H9 (cell line): ENCODE data around the gene QSOX2. TPM values are rescaled to one million over a fixed set of nuclear protein-coding genes. Genes with fewer than 3 reads are reported as not detected.

ENCODE experiments used
- DNase-seq: peaks from one replicate; pipeline ENCODE4 v3.0.0-alpha.2; 2017
- H2AFZ ChIP-seq: one replicate; pipeline ENCODE4 v1.6.1; 2013; ENCODE audit warnings: mild to moderate bottlenecking, low read length, control low read depth, moderate library complexity
- H2AK5ac ChIP-seq: 2 replicates; pipeline ENCODE4 v1.6.1; 2013; ENCODE audit warnings: low read length, control low read depth, mixed read lengths; ENCODE audit not compliant: insufficient read length
- H2BK120ac ChIP-seq: one replicate; pipeline ENCODE4 v1.6.1; 2013; ENCODE audit warnings: low read depth, mild to moderate bottlenecking, low read length, control low read depth, inconsistent platforms; ENCODE audit not compliant: poor library complexity, severe bottlenecking
- H2BK12ac ChIP-seq: 2 replicates; pipeline ENCODE4 v1.6.1; 2013; ENCODE audit warnings: low read length, control low read depth, mixed read lengths, low read depth; ENCODE audit not compliant: insufficient read length
- H2BK15ac ChIP-seq: 2 replicates; pipeline ENCODE4 v1.6.1; 2013; ENCODE audit warnings: low read depth, low read length, control low read depth
- H2BK20ac ChIP-seq: one replicate; pipeline ENCODE4 v1.6.1; 2013; ENCODE audit warnings: low read depth, mild to moderate bottlenecking, low read length, control low read depth, inconsistent platforms; ENCODE audit not compliant: poor library complexity, severe bottlenecking
- H2BK5ac ChIP-seq: 2 replicates; pipeline ENCODE4 v1.6.1; 2013; ENCODE audit warnings: low read length, control low read depth, mixed read lengths; ENCODE audit not compliant: insufficient read length
- H3K14ac ChIP-seq: 2 replicates; pipeline ENCODE4 v1.6.1; 2013; ENCODE audit warnings: low read length, control low read depth; ENCODE audit not compliant: insufficient read depth
- H3K18ac ChIP-seq: 2 replicates; pipeline ENCODE4 v1.6.1; 2013; ENCODE audit warnings: low read depth, mild to moderate bottlenecking, mixed read lengths, low read length, control low read depth; ENCODE audit not compliant: insufficient read length
- H3K23ac ChIP-seq: 2 replicates; pipeline ENCODE4 v1.6.1; 2013; ENCODE audit warnings: low read length, control low read depth, mixed read lengths, low read depth; ENCODE audit not compliant: insufficient read length
- H3K23me2 ChIP-seq: 2 replicates; pipeline ENCODE4 v1.6.1; 2013; ENCODE audit warnings: low read depth, mild to moderate bottlenecking, mixed read lengths, low read length, control low read depth; ENCODE audit not compliant: insufficient read length, poor library complexity, severe bottlenecking
- H3K27ac ChIP-seq: 2 replicates; pipeline ENCODE4 v1.5.1; 2013; ENCODE audit warnings: low read length, control low read depth, mixed read lengths, low read depth; ENCODE audit not compliant: insufficient read length
- H3K27me3 ChIP-seq: 2 replicates; pipeline ENCODE4 v1.6.1; 2013; ENCODE audit warnings: low read length, control low read depth, inconsistent platforms; ENCODE audit not compliant: insufficient read depth
- H3K4ac ChIP-seq: 2 replicates; pipeline ENCODE4 v1.6.1; 2013; ENCODE audit warnings: low read depth, mild to moderate bottlenecking, control low read depth, inconsistent platforms, low read length, moderate library complexity
- H3K4me1 ChIP-seq: 2 replicates; pipeline ENCODE4 v1.6.1; 2013; ENCODE audit warnings: low read length, control low read depth, inconsistent platforms; ENCODE audit not compliant: insufficient read depth
- H3K4me2 ChIP-seq: 2 replicates; pipeline ENCODE4 v1.6.1; 2013; ENCODE audit warnings: low read length, control low read depth, mixed read lengths; ENCODE audit not compliant: insufficient read length, insufficient read depth
- H3K56ac ChIP-seq: 2 replicates; pipeline ENCODE4 v1.6.1; 2013; ENCODE audit warnings: low read depth, mild to moderate bottlenecking, mixed read lengths, low read length, control low read depth; ENCODE audit not compliant: insufficient read length
- H3K79me1 ChIP-seq: 2 replicates; pipeline ENCODE4 v1.6.1; 2013; ENCODE audit warnings: low read depth, mild to moderate bottlenecking, moderate library complexity, low read length, control low read depth, inconsistent platforms; ENCODE audit not compliant: insufficient read depth, poor library complexity, severe bottlenecking
- H3K79me2 ChIP-seq: 2 replicates; pipeline ENCODE4 v1.6.1; 2013; ENCODE audit warnings: low read length, control low read depth, inconsistent platforms; ENCODE audit not compliant: insufficient read depth
- H3K9ac ChIP-seq: 2 replicates; pipeline ENCODE4 v1.6.1; 2013; ENCODE audit warnings: low read length, control low read depth, mixed read lengths; ENCODE audit not compliant: insufficient read length; ENCODE audit errors: extremely low read depth
- H3K9me3 ChIP-seq: one replicate; pipeline ENCODE4 v1.6.1; 2013; ENCODE audit warnings: low read depth, low read length, inconsistent platforms; ENCODE audit not compliant: control insufficient read depth
- H3T11ph ChIP-seq: one replicate; pipeline ENCODE4 v1.6.1; 2013; ENCODE audit warnings: mild to moderate bottlenecking, low read length, control low read depth, inconsistent platforms
- H4K20me1 ChIP-seq: one replicate; pipeline ENCODE4 v1.6.1; 2013; ENCODE audit not compliant: control insufficient read depth, insufficient read length, insufficient read depth
- H4K5ac ChIP-seq: 2 replicates; pipeline ENCODE4 v1.6.1; 2013; ENCODE audit warnings: low read depth, mild to moderate bottlenecking, mixed read lengths, low read length, control low read depth; ENCODE audit not compliant: insufficient read length
- H4K8ac ChIP-seq: replicated peaks from 2 replicates; pipeline ENCODE4 v1.6.1; 2013; ENCODE audit warnings: low read length, control low read depth, mixed read lengths, low read depth; ENCODE audit not compliant: insufficient read length
- H4K91ac ChIP-seq: 2 replicates; pipeline ENCODE4 v1.6.1; 2013; ENCODE audit warnings: low read depth, mild to moderate bottlenecking, moderate library complexity, mixed read lengths, low read length, control low read depth; ENCODE audit not compliant: insufficient read length
- H3K27ac Mint-ChIP-seq, 3 experiments: 2 replicates in 2 of 3; 3 replicates in 1 of 3; pipeline ENCODE4 v1.8.0; 2020 to 2021; ENCODE audit warnings: mixed read lengths in 3 of 3, mild to moderate bottlenecking in 1 of 3, moderate library complexity in 1 of 3
- H3K27me3 Mint-ChIP-seq: 2 replicates; pipeline ENCODE4 v1.8.0; 2021; ENCODE audit warnings: low read depth, mild to moderate bottlenecking, moderate library complexity, mixed read lengths
- H3K36me3 Mint-ChIP-seq, 3 experiments: 2 replicates in 2 of 3; 3 replicates in 1 of 3; pipeline ENCODE4 v1.8.0; 2020 to 2021; ENCODE audit warnings: low read depth in 3 of 3, mixed read lengths in 3 of 3; ENCODE audit not compliant: insufficient read depth in 1 of 3
- H3K4me1 Mint-ChIP-seq, 2 experiments: 2 replicates each; pipeline ENCODE4 v1.8.0; 2020; ENCODE audit warnings: mixed read lengths in 2 of 2
- H3K4me3 Mint-ChIP-seq, 2 experiments: 2 replicates in 1 of 2; 3 replicates in 1 of 2; pipeline ENCODE4 v1.8.0; 2020 to 2021; ENCODE audit warnings: mild to moderate bottlenecking in 2 of 2, mixed read lengths in 2 of 2, moderate library complexity in 1 of 2
- H3K9me3 Mint-ChIP-seq, 2 experiments: 2 replicates in 1 of 2; 3 replicates in 1 of 2; pipeline ENCODE4 v1.8.0; 2020; ENCODE audit warnings: mild to moderate bottlenecking in 2 of 2, mixed read lengths in 2 of 2, moderate library complexity in 1 of 2
- WGBS: extraction: QIAGEN DNeasy Blood & Tissue Kit; methylation state at CpG from one replicate; pipeline ENCODE4 v1.1.7; 2013; ENCODE audit warnings: missing lambda C conversion rate, low lambda C conversion rate, mixed read lengths; ENCODE audit not compliant: insufficient read length; ENCODE audit errors: extremely low coverage; 5-methylcytosine and 5-hydroxymethylcytosine counted together
- total RNA-seq: library from RNA; stranded (reverse); gene quantifications from 2 replicates; pipeline ENCODE4 v1.2.1, GENCODE V29; 2021
- TF ChIP-seq, protein P1 (sequence below): fragments of 200-600 bp; sonication (generic); conservative IDR thresholded peaks from 3 replicates; pipeline ENCODE4 v1.8.0; 2021; ENCODE audit warnings: antibody characterized with exemption, mild to moderate bottlenecking

Gene QSOX2
- total RNA-seq, 1 experiment from 2014 or later: 25.8 TPM

DNA sequence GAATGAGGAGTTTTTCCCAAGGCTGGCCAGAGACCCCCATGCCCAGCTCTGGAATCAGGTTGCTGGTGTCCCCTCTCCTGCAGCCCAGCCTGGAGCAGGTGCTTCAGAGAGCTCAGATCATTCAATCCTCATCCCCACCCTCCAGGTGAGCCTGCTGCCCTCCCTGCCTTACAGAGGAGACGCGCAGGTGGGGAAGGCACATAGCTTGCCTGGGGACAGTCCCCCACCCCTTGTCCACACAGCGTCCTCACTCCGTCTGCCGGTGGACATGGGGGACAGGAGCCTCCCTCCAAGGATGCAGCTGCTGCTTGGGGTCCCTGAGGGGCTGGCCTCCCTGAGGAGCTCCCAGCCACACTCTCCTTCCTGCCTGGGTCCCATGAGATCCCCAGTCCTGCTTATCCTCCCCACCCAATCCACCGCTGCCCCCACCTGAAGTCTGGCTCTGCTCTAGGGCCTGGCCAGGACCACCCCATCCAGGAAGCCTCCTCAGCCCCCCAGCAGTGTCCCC is 17.1 kb upstream of the QSOX2 start:
- H2BK12ac ChIP-seq: no peak overlapping the region
- Mint-ChIP-seq H3K4me1 (peaks cover 2 to 21% of the 10 kb centered on the region in 2 experiments; a peak in 3 of 4 replicates), H3K27ac (no peak overlapping the region), H3K27me3 (peaks cover 5% of the 10 kb centered on the region), H3K4me3 (no peak overlapping the region), H3K9me3 (no peaks in the 10 kb centered on the region), H3K36me3 (no peaks in the 10 kb centered on the region)
- no peak overlapping the region for H4K5ac ChIP-seq
- DNase-seq: no peak
- no peak overlapping the region for H4K91ac ChIP-seq
- no CpG with 5 or more reads among the region's 6 CpGs for WGBS
- H3K79me1 ChIP-seq: no peaks in the 10 kb centered on the region
- no peak overlapping the region for H3K9ac ChIP-seq
- peaks cover 5% of the 10 kb centered on the region for H3K23me2 ChIP-seq
- no peaks in the 10 kb centered on the region for H3K9me3 ChIP-seq
- H2BK120ac ChIP-seq: no peak overlapping the region
- H3K79me2 ChIP-seq: no peaks in the 10 kb centered on the region
- no peaks in the 10 kb centered on the region for H3K27me3 ChIP-seq
- H3K14ac ChIP-seq: no peak overlapping the region
- no peak overlapping the region for H3K4me2 ChIP-seq
- TF ChIP-seq, protein P1, sequence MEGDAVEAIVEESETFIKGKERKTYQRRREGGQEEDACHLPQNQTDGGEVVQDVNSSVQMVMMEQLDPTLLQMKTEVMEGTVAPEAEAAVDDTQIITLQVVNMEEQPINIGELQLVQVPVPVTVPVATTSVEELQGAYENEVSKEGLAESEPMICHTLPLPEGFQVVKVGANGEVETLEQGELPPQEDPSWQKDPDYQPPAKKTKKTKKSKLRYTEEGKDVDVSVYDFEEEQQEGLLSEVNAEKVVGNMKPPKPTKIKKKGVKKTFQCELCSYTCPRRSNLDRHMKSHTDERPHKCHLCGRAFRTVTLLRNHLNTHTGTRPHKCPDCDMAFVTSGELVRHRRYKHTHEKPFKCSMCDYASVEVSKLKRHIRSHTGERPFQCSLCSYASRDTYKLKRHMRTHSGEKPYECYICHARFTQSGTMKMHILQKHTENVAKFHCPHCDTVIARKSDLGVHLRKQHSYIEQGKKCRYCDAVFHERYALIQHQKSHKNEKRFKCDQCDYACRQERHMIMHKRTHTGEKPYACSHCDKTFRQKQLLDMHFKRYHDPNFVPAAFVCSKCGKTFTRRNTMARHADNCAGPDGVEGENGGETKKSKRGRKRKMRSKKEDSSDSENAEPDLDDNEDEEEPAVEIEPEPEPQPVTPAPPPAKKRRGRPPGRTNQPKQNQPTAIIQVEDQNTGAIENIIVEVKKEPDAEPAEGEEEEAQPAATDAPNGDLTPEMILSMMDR: no peak
- no peak overlapping the region for H2BK5ac ChIP-seq
- no peak overlapping the region for H2AK5ac ChIP-seq
- no peak overlapping the region for H3K4ac ChIP-seq
- no peak overlapping the region for H2AFZ ChIP-seq
- H3K23ac ChIP-seq: no peak overlapping the region
- no peak overlapping the region for H3K18ac ChIP-seq
- H3T11ph ChIP-seq: no peak overlapping the region
- H2BK20ac ChIP-seq: no peak overlapping the region
- no peak overlapping the region for H3K27ac ChIP-seq
- no peak overlapping the region for H4K8ac ChIP-seq
- H3K4me1 ChIP-seq: no peaks in the 10 kb centered on the region
- H3K56ac ChIP-seq: no peak overlapping the region
- no peaks in the 10 kb centered on the region for H4K20me1 ChIP-seq
- no peak overlapping the region for H2BK15ac ChIP-seq
